Measurements from ENCODE around the gene FGL2.

DNA sequence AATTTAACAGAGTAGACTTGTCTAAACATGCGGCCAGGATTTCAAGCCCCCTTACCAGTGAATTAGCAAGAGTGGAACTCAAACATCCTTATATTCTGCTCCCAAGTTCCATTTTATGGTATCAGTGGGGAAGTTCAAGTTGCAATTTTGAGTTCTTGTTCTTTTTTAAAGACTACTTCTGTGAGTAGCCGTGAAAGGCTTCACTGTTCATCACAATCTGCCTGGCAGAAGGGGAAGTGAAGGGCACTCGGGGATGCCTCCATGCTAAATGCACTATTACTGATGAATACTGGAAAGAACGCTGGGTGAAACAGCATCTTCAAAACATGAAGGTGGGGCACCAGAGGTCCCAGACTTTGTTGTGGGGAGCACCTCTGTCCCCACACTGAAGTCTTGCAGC lies 22.4 kb upstream of the FGL2 start:
- TF ChIP-seq, protein P1, sequence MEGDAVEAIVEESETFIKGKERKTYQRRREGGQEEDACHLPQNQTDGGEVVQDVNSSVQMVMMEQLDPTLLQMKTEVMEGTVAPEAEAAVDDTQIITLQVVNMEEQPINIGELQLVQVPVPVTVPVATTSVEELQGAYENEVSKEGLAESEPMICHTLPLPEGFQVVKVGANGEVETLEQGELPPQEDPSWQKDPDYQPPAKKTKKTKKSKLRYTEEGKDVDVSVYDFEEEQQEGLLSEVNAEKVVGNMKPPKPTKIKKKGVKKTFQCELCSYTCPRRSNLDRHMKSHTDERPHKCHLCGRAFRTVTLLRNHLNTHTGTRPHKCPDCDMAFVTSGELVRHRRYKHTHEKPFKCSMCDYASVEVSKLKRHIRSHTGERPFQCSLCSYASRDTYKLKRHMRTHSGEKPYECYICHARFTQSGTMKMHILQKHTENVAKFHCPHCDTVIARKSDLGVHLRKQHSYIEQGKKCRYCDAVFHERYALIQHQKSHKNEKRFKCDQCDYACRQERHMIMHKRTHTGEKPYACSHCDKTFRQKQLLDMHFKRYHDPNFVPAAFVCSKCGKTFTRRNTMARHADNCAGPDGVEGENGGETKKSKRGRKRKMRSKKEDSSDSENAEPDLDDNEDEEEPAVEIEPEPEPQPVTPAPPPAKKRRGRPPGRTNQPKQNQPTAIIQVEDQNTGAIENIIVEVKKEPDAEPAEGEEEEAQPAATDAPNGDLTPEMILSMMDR (IDR thresholded peaks at IDR 0.05) = no peak
- TF ChIP-seq ZFX (IDR thresholded peaks at IDR 0.05; ENCODE audit: borderline replicate concordance) = no peak

Measured in 22Rv1 (cell line).